Prostate gland (tissue), 2 donors: Measurements from ENCODE around the gene TAF11L3.

Source experiments
- CTCF ChIP-seq, 4 experiments: fragments of 200-600 bp in 2 of 4; fragments of 450-650 bp in 2 of 4; sonication (generic) in 2 of 4; IDR thresholded peaks; 1 replicate in 3 of 4; 2 replicates in 1 of 4; pipeline ENCODE4 v1.5.1; 2016 to 2019; ENCODE audit warnings: antibody characterized with exemption in 4 of 4, mild to moderate bottlenecking in 2 of 4, moderate library complexity in 2 of 4
- POLR2A ChIP-seq: fragments of 450-650 bp; IDR thresholded peaks from one replicate; pipeline ENCODE4 v1.6.1; 2016; ENCODE audit warnings: antibody characterized with exemption, mild to moderate bottlenecking

- TF ChIP-seq CTCF (IDR thresholded peaks at IDR 0.05), result no peak
- no peak for TF ChIP-seq POLR2A
Measured at GRCh38 chr5:17481378-17481777, 36.8 kb upstream of the TAF11L3 start.
